Measurements from ENCODE around the gene KDM1B. TPM values are rescaled to one million over a fixed set of nuclear protein-coding genes. Genes with fewer than 3 reads are reported as not detected.

KDM1B gene
- polyA plus RNA-seq, result 11.2 and 11.8 TPM in 2 replicates

GRCh38 chr6:18155150-18155863, at the start of gene KDM1B:
Gene KDM1B, plus strand, starts transcription at chr6:18155422. Its CDS starts 4,474 bp downstream, at chr6:18159896.

GRCh38 chr6:18122128-18123093, 32.8 kb upstream of the KDM1B start, which contains the start of gene NHLRC1:
Gene NHLRC1, minus strand, starts transcription at chr6:18122677. Its CDS starts 71 bp downstream, at chr6:18122606.

GRCh38 chr6:18154507-18155149, 594 bp upstream of the KDM1B start, which contains the start of gene TPMT:
Gene TPMT, minus strand, starts transcription at chr6:18155077. Its CDS starts 5,950 bp downstream, at chr6:18149127.

GRCh38 chr6:18264219-18264922, 109.1 kb downstream of the KDM1B start, which contains the start of gene DEK:
Gene DEK, minus strand, starts transcription at chr6:18264530. Its CDS starts 543 bp downstream, at chr6:18263987.

Other genes with a start within 250 kb of the KDM1B start
- gene KIF13A, start 167.8 kb upstream of the KDM1B start, polyA plus RNA-seq, result 3.9 and 6.9 TPM in 2 replicates
- 2.6 and 2.7 TPM in 2 replicates for gene NHLRC1, start 32.7 kb upstream of the KDM1B start, polyA plus RNA-seq
- gene TPMT, start 345 bp upstream of the KDM1B start, polyA plus RNA-seq, result 16.4 TPM in 2 replicates
- 13.7 and 22.2 TPM in 2 replicates for gene DEK, start 109.1 kb downstream of the KDM1B start, polyA plus RNA-seq
- 0.45 and 1.4 TPM in 2 replicates for gene RNF144B, start 231.9 kb downstream of the KDM1B start, polyA plus RNA-seq